Measurements from ENCODE around the gene S100B. TPM values are rescaled to one million over a fixed set of nuclear protein-coding genes. Genes with fewer than 3 reads are reported as not detected.
A peak's percentile ranks its signal among the peaks of the same experiment; 100 is the strongest.

The S100B gene
- total RNA-seq, 4 donors from 2014 or later, result 1.8 to 9.1 (median 3.4) TPM; not detected in 1

GRCh38 chr21:46554431-46555224, 50.3 kb downstream of the S100B start:
- Histone ChIP-seq H3K27ac (no peak overlapping the region), H3K4me3 (no peak overlapping the region), H3K4me1 (peaks cover 0 to 3% (median 0%) of the 10 kb centered on the region in 4 donors), H3K27me3 (no peaks in the 10 kb centered on the region), H3K36me3 (peaks cover 0 to 88% (median 0%) of the 10 kb centered on the region in 3 donors), H3K9me3 (no peaks in the 10 kb centered on the region)
- TF ChIP-seq CTCF (IDR thresholded peaks at IDR 0.05), result no peak
- no peak for TF ChIP-seq POLR2A (IDR thresholded peaks at IDR 0.05)
- DNase-seq, result no peak

- no peak for DNase-seq
- Histone ChIP-seq H3K27ac (no peak overlapping the region), H3K4me1 (peaks cover 0 to under 1% (median 0%) of the 10 kb centered on the region in 4 donors), H3K27me3 (no peaks in the 10 kb centered on the region), H3K36me3 (peaks cover 0 to 84% (median 0%) of the 10 kb centered on the region in 3 donors), H3K4me3 (no peak overlapping the region), H3K9me3 (no peaks in the 10 kb centered on the region)
- no peak for TF ChIP-seq CTCF (IDR thresholded peaks at IDR 0.05)
- TF ChIP-seq POLR2A (IDR thresholded peaks at IDR 0.05), result no peak
Observed at GRCh38 chr21:46553993-46554392, 50.9 kb downstream of the S100B start.

- TF ChIP-seq POLR2A (IDR thresholded peaks at IDR 0.05), result no peak
- TF ChIP-seq CTCF (IDR thresholded peaks at IDR 0.05), result no peak
- no peaks in the 10 kb centered on the region for H3K4me1 ChIP-seq
- H3K9me3 ChIP-seq, result no peaks in the 10 kb centered on the region
- peak overlapping the region in 3 of 4 donors; percentile 20 to 65 (median 50) for H3K27ac ChIP-seq
- H3K36me3 ChIP-seq, result peaks cover 0 to 75% (median 0%) of the 10 kb centered on the region in 3 donors
- DNase-seq, result no peak
- H3K27me3 ChIP-seq, result no peaks in the 10 kb centered on the region
- no peak overlapping the region for H3K4me3 ChIP-seq
Observed at GRCh38 chr21:46552865-46553379, 52.0 kb downstream of the S100B start.

GRCh38 chr21:46552274-46552673, 52.6 kb downstream of the S100B start:
- no peak for DNase-seq

GRCh38 chr21:46551636-46552241, 53.1 kb downstream of the S100B start:
- H3K4me3 ChIP-seq, result peak overlapping the region in 1 of 4 donors; percentile 14
- peaks cover 0 to 70% (median 0%) of the 10 kb centered on the region in 3 donors for H3K36me3 ChIP-seq
- DNase-seq, result peak in 2 of 3 donors; percentile 44 to 60
- H3K27me3 ChIP-seq, result no peaks in the 10 kb centered on the region
- TF ChIP-seq POLR2A (IDR thresholded peaks at IDR 0.05) (no peak), CTCF (IDR thresholded peaks at IDR 0.05) (no peak)
- H3K4me1 ChIP-seq, result no peaks in the 10 kb centered on the region
- H3K9me3 ChIP-seq, result no peaks in the 10 kb centered on the region
- peak overlapping the region; percentile 13 to 65 (median 55) for H3K27ac ChIP-seq

More at GRCh38 chr21:46552274-46552673, 52.6 kb downstream of the S100B start:
- Histone ChIP-seq H3K36me3 (peaks cover 0 to 70% (median 0%) of the 10 kb centered on the region in 3 donors), H3K9me3 (no peaks in the 10 kb centered on the region), H3K4me1 (no peaks in the 10 kb centered on the region), H3K27me3 (no peaks in the 10 kb centered on the region), H3K27ac (peak overlapping the region in 3 of 4 donors; percentile 20 to 65 (median 51)), H3K4me3 (no peak overlapping the region)
- TF ChIP-seq CTCF (IDR thresholded peaks at IDR 0.05) (no peak), POLR2A (IDR thresholded peaks at IDR 0.05) (no peak)

All from Peyer's patch (tissue), 4 donors.